Measurements from ENCODE around the gene CKAP2L.
"Not testable (repeated sequence)": the region's sequence is repeated elsewhere in the genome, so short reads cannot be mapped to it uniquely, and the experiment has no call there.

Gene CKAP2L

GRCh38 chr2:112727276-112728028 is 37.0 kb downstream of the CKAP2L start:
- Mint-ChIP-seq H3K36me3 (no peaks in the 10 kb centered on the region), H3K9me3 (no peaks in the 10 kb centered on the region), H3K27ac (no peak overlapping the region), H3K4me3 (no peak overlapping the region), H3K4me1 (peaks cover 10% of the 10 kb centered on the region)
- DNase-seq (ENCODE audit: low spot score in 2 of 2): peak in 1 of 2 donors; percentile 41
- no peak for ATAC-seq

GRCh38 chr2:112726487-112727190 is 37.8 kb downstream of the CKAP2L start:
- ATAC-seq: peak; percentile 91
- DNase-seq (ENCODE audit: low spot score in 2 of 2): peak; percentile 88 to 93
- H3K4me1 Mint-ChIP-seq: peaks cover 10% of the 10 kb centered on the region
- no peaks in the 10 kb centered on the region for H3K9me3 Mint-ChIP-seq
- H3K4me3 Mint-ChIP-seq: no peak overlapping the region
- H3K27ac Mint-ChIP-seq: no peak overlapping the region
- no peaks in the 10 kb centered on the region for H3K36me3 Mint-ChIP-seq

DNA sequence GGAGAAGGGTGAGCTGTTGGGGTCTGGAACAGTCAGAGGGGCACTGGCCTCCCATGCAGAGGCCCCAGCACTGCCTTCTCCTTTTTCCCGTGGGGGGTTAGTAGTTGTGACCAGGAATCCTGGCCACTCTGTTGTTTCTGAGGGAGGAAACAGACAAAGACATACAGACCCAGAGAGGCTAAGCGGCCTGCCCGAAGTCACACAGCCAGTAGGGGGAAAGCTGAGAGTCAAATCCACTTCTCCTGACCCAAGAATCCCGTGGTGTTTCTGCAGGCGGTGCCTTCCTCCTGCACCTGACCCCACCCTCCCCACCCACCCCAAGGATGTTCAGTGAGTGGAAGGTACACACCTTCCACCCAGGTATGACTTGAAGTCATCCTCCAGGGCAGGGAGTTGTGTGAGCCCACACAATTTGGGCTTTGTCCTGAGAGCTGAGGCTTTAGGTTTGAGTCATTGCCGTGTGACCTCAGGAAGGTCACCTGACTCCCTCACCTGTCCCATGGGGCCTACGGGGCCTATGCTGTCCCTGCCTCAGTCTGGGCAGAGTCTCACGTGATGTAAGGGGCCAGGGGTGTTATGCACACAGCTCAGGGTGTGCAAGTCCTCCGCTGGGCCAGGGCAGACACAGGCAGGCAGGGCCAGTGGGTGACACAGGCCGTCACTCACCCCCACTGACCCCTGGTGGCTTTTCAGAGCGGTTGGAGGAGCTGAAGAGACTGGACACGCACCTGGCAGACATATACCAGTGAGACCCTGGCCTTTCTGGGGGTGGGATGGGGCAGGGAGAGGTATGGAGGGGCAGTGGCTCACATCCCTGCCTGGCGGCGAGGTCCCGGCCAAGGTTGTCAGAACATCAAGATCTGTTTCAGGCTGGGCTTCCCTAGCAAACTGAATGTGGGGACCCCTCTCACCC is 38.6 kb downstream of the CKAP2L start:
- no peak overlapping the region for H3K27ac Mint-ChIP-seq
- ATAC-seq (no peak), DNase-seq (ENCODE audit: low spot score in 2 of 2) (peak in 1 of 2 donors; percentile 49)
- H3K4me1 Mint-ChIP-seq: peaks cover 10% of the 10 kb centered on the region
- H3K4me3 Mint-ChIP-seq: no peak overlapping the region
- no peaks in the 10 kb centered on the region for H3K36me3 Mint-ChIP-seq
- no peaks in the 10 kb centered on the region for H3K9me3 Mint-ChIP-seq

DNA sequence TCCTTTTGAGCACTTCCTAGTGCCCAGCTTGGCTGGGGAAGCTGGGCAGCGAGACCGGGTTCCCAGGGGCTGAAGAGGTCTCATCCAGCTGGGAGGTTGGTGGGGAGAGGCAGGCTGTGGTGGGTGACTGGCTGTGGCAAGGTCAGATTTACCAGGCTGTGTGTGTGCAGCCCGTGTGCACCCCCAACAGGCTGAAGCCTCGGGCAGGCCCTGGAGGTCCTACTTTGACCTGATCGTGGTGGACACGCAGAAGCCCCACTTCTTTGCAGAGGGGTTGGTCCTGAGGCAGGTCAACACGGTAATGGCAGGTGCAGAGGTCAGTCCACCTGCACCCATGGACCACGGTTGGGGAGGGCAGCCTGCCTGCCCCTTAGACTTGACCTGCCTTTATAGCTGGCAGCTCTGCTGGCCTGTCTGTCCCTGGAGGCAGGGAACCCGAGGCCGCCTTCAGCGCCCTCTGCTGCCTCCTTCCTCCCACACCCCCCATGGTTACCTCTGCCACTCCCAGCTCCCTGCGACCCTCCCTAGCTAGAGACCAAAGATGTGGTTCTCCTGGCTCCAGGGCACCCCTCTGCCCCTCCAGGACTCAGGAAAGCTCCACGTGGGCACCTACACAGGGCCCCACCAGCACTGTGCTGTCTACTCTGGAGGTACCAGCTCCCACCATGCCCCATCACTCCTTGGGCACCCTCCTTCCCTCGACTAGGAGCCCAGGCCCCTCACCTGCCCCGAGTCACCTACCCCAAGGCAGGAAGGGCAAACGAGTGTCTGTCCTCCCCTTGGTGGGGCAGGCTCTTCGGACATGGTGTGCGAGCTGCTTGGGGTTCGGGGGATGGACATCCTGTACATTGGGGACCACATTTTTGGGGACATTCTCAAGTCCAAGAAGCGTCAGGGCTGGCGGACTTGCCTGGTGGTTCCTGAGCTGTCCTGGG is 39.6 kb downstream of the CKAP2L start:
- Mint-ChIP-seq H3K4me3 (no peak overlapping the region), H3K4me1 (peaks cover 10% of the 10 kb centered on the region), H3K36me3 (peaks cover 3% of the 10 kb centered on the region), H3K27ac (no peak overlapping the region), H3K9me3 (no peaks in the 10 kb centered on the region)
- DNase-seq (ENCODE audit: low spot score in 2 of 2) (peak in 1 of 2 donors; percentile 49), ATAC-seq (no peak)

DNA sequence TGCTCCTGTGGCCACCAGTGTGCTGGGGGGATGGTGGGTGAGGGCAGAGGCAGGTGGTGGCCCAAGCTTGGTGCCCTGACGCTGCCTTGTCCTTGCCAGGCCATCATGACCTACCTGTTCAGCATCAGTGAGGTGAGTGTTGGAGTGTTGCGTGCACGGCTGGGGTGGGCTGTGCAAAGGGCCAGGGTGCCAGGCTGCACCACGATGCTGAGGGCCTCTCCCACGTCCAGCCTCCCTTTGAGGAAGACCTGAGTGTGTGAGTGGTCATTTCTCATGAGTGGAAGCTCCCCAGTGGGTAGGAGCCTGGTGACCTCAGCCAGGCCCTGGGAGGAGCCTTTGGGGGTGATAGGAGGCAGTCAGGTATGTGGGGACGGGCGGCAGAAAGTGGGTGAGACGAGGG is 40.4 kb downstream of the CKAP2L start:
- no peaks in the 10 kb centered on the region for H3K9me3 Mint-ChIP-seq
- DNase-seq (ENCODE audit: low spot score in 2 of 2) (no peak), ATAC-seq (no peak)
- H3K27ac Mint-ChIP-seq: peak overlapping the region; percentile 50
- peaks cover 6% of the 10 kb centered on the region for H3K36me3 Mint-ChIP-seq
- peaks cover 10% of the 10 kb centered on the region for H3K4me1 Mint-ChIP-seq
- no peak overlapping the region for H3K4me3 Mint-ChIP-seq

GRCh38 chr2:112723547-112723940 is 40.9 kb downstream of the CKAP2L start:
- Mint-ChIP-seq H3K9me3 (no peaks in the 10 kb centered on the region), H3K27ac (peak overlapping the region; percentile 34), H3K36me3 (peaks cover 6% of the 10 kb centered on the region), H3K4me1 (peaks cover 10% of the 10 kb centered on the region), H3K4me3 (no peak overlapping the region)
- ATAC-seq (no peak), DNase-seq (ENCODE audit: low spot score in 2 of 2) (no peak)

GRCh38 chr2:112722816-112723546 is 41.4 kb downstream of the CKAP2L start:
- H3K4me1 Mint-ChIP-seq: peaks cover 10% of the 10 kb centered on the region
- peak overlapping the region; percentile 34 for H3K27ac Mint-ChIP-seq
- H3K36me3 Mint-ChIP-seq: peaks cover 6% of the 10 kb centered on the region
- no peak overlapping the region for H3K4me3 Mint-ChIP-seq
- DNase-seq (ENCODE audit: low spot score in 2 of 2) (no peak), ATAC-seq (no peak)
- H3K9me3 Mint-ChIP-seq: no peaks in the 10 kb centered on the region

- ATAC-seq (no peak), DNase-seq (ENCODE audit: low spot score in 2 of 2) (peak in 1 of 2 donors; percentile 17)
- Mint-ChIP-seq H3K27ac (no peak overlapping the region), H3K36me3 (peaks cover 6% of the 10 kb centered on the region), H3K9me3 (no peaks in the 10 kb centered on the region), H3K4me3 (no peak overlapping the region), H3K4me1 (peaks cover 8% of the 10 kb centered on the region)
Observed at GRCh38 chr2:112721819-112722522, 42.4 kb downstream of the CKAP2L start.

- H3K4me1 Mint-ChIP-seq: no peaks in the 10 kb centered on the region
- ATAC-seq (no peak), DNase-seq (ENCODE audit: low spot score in 2 of 2) (no peak)
- H3K4me3 Mint-ChIP-seq: no peak within 1 kb of the TSS
- H3K36me3 Mint-ChIP-seq: peaks cover 6% of the 10 kb centered on the region
- no peaks in the 10 kb centered on the region for H3K9me3 Mint-ChIP-seq
- H3K27ac Mint-ChIP-seq: peak within 1 kb of the TSS; percentile 65
Observed at GRCh38 chr2:112720785-112721184, 43.6 kb downstream of the CKAP2L start, which contains the start of gene NT5DC4. Gene NT5DC4 (plus strand): TSS chr2:112721020. CDS start chr2:112721080, 60 bp downstream.

GRCh38 chr2:112718863-112719370 is 45.5 kb downstream of the CKAP2L start:
- no peak overlapping the region for H3K27ac Mint-ChIP-seq
- DNase-seq (ENCODE audit: low spot score in 2 of 2) (no peak), ATAC-seq (no peak)
- no peaks in the 10 kb centered on the region for H3K4me1 Mint-ChIP-seq
- no peaks in the 10 kb centered on the region for H3K9me3 Mint-ChIP-seq
- no peak overlapping the region for H3K4me3 Mint-ChIP-seq
- peaks cover 6% of the 10 kb centered on the region for H3K36me3 Mint-ChIP-seq

- peaks cover 16% of the 10 kb centered on the region for H3K4me1 Mint-ChIP-seq
- DNase-seq (ENCODE audit: low spot score in 2 of 2); H3K27ac Mint-ChIP-seq; ATAC-seq; H3K9me3 Mint-ChIP-seq; H3K4me3 Mint-ChIP-seq; H3K36me3 Mint-ChIP-seq: not testable (repeated sequence)
Observed at GRCh38 chr2:112716826-112717352, 47.5 kb downstream of the CKAP2L start.

DNA sequence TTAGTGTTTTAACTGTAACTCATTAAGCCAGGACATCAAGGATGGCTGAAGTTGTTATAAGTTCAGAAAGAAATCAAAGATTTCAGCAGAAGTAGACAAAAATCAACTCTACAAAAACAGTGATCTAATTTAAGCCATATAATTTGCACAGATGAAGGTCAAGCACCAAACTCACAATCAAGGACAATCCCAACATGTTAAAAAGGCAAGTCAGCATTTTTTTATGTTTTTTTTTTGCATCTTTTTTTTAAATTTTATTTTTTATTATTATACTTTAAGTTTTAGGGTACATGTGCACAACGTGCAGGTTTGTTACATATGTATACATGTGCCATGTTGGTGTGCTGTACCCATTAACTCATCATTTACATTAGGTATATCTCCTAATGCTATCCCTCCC is 48.3 kb downstream of the CKAP2L start:
- not testable (repeated sequence) for ATAC-seq, H3K4me3 Mint-ChIP-seq

More for the DNA sequence above, 48.3 kb downstream of the CKAP2L start:
- H3K9me3 Mint-ChIP-seq; H3K27ac Mint-ChIP-seq; DNase-seq (ENCODE audit: low spot score in 2 of 2); H3K36me3 Mint-ChIP-seq: not testable (repeated sequence)
- H3K4me1 Mint-ChIP-seq: peaks cover 20% of the 10 kb centered on the region

Measured in stimulated activated effector memory CD8-positive, alpha-beta T cell treated with anti-CD3 and anti-CD28 coated beads, Interleukin-12 subunit alpha, Interleukin-12 subunit beta, amount 100 ng/mL, for 72 hours (primary cell).